Subcutaneous abdominal adipose tissue (tissue), 5 donors: ENCODE measurements around the gene SLC37A1.

Experiments used
- H3K27ac ChIP-seq: one replicate; pipeline ENCODE4 v1.7.0; 2013; ENCODE audit warnings: low read depth, mild to moderate bottlenecking, inconsistent platforms, low read length, moderate library complexity
- H3K27me3 ChIP-seq, 5 donors: one replicate each; pipeline ENCODE4 v1.7.0; 2013; ENCODE audit warnings: low read length in 5 of 5, inconsistent platforms in 1 of 5; ENCODE audit not compliant: control insufficient read depth in 5 of 5, insufficient read depth in 4 of 5
- H3K36me3 ChIP-seq, 5 donors: one replicate each; pipeline ENCODE4 v1.7.0; 2013; ENCODE audit warnings: low read length in 5 of 5; ENCODE audit not compliant: control insufficient read depth in 5 of 5, insufficient read depth in 5 of 5
- H3K4me1 ChIP-seq, 5 donors: one replicate each; pipeline ENCODE4 v1.7.0; 2013; ENCODE audit warnings: low read length in 5 of 5, mild to moderate bottlenecking in 3 of 5, moderate library complexity in 1 of 5; ENCODE audit not compliant: control insufficient read depth in 5 of 5, insufficient read depth in 5 of 5
- H3K4me3 ChIP-seq, 5 donors: one replicate each; pipeline ENCODE4 v1.7.0; 2013; ENCODE audit warnings: low read length in 5 of 5, low read depth in 1 of 5
- H3K9ac ChIP-seq, 5 donors: one replicate each; pipeline ENCODE4 v1.7.0; 2013; ENCODE audit warnings: low read length in 5 of 5, mild to moderate bottlenecking in 4 of 5, moderate library complexity in 3 of 5
- H3K9me3 ChIP-seq, 5 donors: one replicate each; pipeline ENCODE4 v1.7.0; 2013; ENCODE audit warnings: low read length in 5 of 5; ENCODE audit not compliant: control insufficient read depth in 5 of 5
- donor health status: healthy.
- donor health status: healthy.
- donor health status: healthy.
- donor health status: healthy.
- donor health status: healthy.

SLC37A1 gene

DNA sequence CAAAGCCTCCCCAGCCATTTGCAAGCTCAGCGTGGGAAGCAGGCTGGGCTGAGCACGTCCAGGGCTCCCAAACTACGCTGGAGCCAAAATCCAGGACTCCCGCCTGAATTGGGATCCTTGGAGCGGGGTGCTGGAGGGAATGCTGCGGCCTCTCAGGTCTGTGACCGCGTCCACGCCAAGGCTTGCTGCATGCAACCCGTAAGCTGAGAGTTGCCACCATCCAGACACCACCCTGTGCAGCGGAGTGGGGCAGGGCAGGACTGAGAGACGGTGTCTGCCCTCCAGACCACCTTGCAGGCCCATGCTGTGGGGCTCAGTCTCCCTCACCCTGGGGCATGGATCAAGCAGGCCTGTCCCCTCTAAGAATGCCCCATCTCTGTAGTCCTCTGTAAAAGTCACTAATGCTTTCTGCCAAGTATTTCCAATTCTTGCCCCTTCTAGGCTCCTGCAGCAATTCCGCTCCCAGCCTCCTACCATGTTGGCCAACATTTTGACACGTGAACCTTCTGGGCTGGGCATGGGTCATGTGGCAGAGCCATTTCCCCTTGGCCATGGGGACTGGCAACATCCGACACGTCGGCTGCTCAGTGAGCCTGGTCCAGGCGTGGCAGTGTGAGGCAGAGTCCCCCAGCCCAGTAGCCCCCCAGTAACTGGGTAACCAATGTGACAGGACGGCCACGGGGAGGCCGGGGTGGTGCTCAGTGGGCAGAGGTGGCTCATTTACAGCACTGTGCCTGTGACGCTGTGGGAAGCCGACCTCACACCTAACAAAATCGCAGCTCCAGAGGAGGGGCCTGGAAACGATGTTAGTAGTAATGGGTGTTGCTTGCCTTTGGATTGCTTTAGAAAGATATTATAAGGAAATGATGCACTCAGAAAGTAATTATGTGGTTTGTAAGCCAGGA is 81.9 kb downstream of the SLC37A1 start:
- H3K9ac ChIP-seq = no peak overlapping the region
- no peak overlapping the region for H3K27ac ChIP-seq
- no peak overlapping the region for H3K4me3 ChIP-seq
- no peaks in the 10 kb centered on the region for H3K36me3 ChIP-seq
- peaks cover 3 to 18% (median 9%) of the 10 kb centered on the region in 5 donors for H3K27me3 ChIP-seq
- H3K4me1 ChIP-seq = peaks cover 0 to 10% (median 4%) of the 10 kb centered on the region in 5 donors
- H3K9me3 ChIP-seq = peaks cover 0 to 7% (median 5%) of the 10 kb centered on the region in 5 donors

DNA sequence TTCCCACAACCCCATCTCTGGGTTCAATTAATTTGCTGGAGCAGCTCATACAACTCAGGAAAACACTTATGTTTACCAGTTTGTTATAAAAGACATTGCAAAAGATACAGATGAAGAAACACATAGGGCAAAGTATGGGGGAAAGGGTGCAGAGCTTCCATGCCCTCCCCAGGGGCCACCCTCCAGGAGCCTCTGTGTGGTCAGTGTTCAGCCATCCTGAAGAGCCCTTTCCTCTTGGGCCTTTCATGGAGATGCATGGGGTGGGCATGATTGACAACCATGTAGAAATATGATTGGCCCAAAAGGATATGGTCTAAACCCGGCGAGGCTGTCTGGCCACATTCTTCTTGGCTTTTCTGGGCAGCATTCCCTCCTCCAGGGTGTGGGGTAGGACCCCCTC is 83.0 kb downstream of the SLC37A1 start:
- H3K9ac ChIP-seq = no peak overlapping the region
- peaks cover 5 to 19% (median 11%) of the 10 kb centered on the region in 5 donors for H3K27me3 ChIP-seq

DNA sequence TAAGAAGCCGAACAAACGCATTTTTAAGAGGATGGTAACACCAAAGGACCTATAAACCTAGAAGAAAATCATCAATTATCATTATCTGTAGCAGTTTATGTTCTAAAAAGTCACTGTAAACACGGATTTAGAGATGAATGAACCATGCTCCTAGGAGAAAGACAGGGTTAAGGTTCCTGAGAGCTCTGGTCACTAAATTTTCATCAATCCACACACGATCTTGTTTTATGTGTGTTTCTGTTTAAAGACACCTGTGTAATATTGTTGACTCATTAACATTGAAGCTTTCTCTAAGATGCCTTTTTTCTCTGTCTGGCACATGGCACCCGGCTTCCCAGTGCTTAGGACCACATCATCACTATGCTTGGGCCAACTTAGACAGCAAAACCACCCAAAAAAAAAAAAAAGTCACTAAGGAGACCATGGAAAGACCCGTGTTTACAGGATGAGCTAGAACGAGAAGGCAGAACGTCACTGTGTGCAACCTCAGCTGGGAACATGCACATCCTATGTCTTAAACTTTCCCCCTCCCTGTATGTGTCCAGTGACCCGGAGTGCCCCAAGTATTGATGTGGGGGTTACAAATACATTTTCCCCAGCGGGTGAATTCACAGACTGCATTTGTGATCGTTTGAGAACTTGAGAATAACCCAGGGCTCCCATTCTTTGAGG is 84.0 kb downstream of the SLC37A1 start:
- H3K9ac ChIP-seq = no peak overlapping the region
- peaks cover 0 to 7% (median 5%) of the 10 kb centered on the region in 5 donors for H3K9me3 ChIP-seq
- H3K27ac ChIP-seq = no peak overlapping the region
- no peaks in the 10 kb centered on the region for H3K36me3 ChIP-seq
- H3K27me3 ChIP-seq = peaks cover 5 to 18% (median 12%) of the 10 kb centered on the region in 5 donors
- H3K4me3 ChIP-seq = no peak overlapping the region
- H3K4me1 ChIP-seq = peaks cover 0 to 10% (median 4%) of the 10 kb centered on the region in 5 donors

More for the DNA sequence above, 83.0 kb downstream of the SLC37A1 start:
- Histone ChIP-seq H3K27ac (no peak overlapping the region), H3K9me3 (peaks cover 0 to 7% (median 5%) of the 10 kb centered on the region in 5 donors), H3K4me1 (peaks cover 0 to 10% (median 4%) of the 10 kb centered on the region in 5 donors), H3K36me3 (no peaks in the 10 kb centered on the region), H3K4me3 (no peak overlapping the region)

DNA sequence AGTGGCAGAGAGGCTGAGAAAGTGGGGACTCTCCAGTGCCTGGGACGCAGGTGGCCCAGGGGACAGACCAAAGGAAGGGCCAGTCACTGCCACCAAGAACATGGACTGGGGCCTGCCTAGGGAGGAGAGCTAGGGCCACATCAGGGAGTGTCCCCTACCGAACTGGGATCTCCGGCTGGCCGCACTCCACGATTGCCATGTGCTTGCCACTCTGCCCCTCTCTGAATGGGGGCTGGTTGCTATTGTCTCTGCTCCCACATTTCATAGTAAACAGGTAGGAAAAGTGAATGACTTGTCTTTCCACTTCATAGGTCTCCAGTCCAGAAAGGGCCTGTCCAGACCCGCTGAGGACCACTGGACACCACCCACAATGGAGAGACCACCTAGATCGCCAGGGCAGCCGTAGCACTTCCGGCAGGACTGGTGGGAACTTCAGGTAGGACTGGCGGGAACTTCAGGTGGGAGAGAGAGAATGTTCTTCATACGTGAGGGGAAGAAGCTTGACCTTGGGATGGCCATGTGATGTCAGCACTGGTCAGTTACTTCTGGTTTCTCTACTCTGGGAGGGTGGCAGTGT is 84.6 kb downstream of the SLC37A1 start:
- H3K9me3 ChIP-seq = peaks cover 0 to 7% (median 5%) of the 10 kb centered on the region in 5 donors
- no peak overlapping the region for H3K27ac ChIP-seq
- no peaks in the 10 kb centered on the region for H3K36me3 ChIP-seq
- H3K9ac ChIP-seq = no peak overlapping the region
- H3K27me3 ChIP-seq = peaks cover 0 to 14% (median 7%) of the 10 kb centered on the region in 5 donors
- no peak overlapping the region for H3K4me3 ChIP-seq
- peaks cover 0 to 7% (median 3%) of the 10 kb centered on the region in 5 donors for H3K4me1 ChIP-seq

DNA sequence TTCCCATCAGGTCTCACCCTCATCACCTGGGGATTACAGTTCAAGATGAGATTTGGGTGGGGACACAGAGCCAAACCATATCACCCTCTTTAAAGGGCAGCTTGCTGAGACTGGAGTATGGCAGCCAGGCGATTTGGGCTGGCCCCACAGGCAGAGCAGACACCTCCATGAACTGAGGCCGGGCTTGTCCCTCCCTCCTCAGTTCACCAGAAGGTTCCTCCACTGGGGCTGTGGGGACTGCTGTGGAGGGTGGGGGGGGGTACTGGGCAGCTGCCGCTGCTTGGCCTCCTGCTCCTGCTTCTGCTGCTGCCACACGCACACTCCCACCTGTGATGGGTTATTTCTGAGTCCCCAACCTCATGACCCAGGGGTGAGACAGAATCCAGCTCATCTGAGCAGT is 85.8 kb downstream of the SLC37A1 start:
- no peak overlapping the region for H3K4me3 ChIP-seq
- no peaks in the 10 kb centered on the region for H3K36me3 ChIP-seq
- no peak overlapping the region for H3K9ac ChIP-seq
- peaks cover 0 to 7% (median 3%) of the 10 kb centered on the region in 5 donors for H3K4me1 ChIP-seq
- peaks cover 0 to 13% (median 8%) of the 10 kb centered on the region in 5 donors for H3K9me3 ChIP-seq
- no peak overlapping the region for H3K27ac ChIP-seq
- H3K27me3 ChIP-seq = peaks cover 0 to 13% (median 7%) of the 10 kb centered on the region in 5 donors

DNA sequence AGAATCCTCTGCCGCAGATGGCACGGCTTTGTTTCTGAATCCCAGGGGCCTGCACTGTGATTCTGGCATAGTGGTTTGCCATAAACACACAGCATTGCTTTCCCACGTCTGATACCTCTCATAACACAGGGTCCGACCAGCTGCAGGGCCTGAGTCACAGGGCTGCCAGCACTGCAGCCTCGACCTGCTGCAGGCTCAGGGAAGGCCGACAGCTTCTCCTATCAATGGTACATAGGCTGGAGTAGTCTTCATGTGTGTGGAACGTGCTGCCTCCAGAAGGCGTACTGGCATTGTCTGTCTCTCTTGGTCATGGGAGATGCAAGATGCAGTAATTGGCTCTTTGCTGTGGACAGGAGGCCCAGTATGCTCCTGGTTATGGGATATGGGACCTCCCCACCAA is 86.3 kb downstream of the SLC37A1 start:
- H3K4me3 ChIP-seq = no peak overlapping the region
- H3K27me3 ChIP-seq = peaks cover 0 to 9% (median 4%) of the 10 kb centered on the region in 5 donors
- H3K4me1 ChIP-seq = peaks cover 0 to 7% (median 3%) of the 10 kb centered on the region in 5 donors
- H3K9ac ChIP-seq = no peak overlapping the region
- no peak overlapping the region for H3K27ac ChIP-seq
- no peaks in the 10 kb centered on the region for H3K36me3 ChIP-seq
- peaks cover 0 to 14% (median 10%) of the 10 kb centered on the region in 5 donors for H3K9me3 ChIP-seq

DNA sequence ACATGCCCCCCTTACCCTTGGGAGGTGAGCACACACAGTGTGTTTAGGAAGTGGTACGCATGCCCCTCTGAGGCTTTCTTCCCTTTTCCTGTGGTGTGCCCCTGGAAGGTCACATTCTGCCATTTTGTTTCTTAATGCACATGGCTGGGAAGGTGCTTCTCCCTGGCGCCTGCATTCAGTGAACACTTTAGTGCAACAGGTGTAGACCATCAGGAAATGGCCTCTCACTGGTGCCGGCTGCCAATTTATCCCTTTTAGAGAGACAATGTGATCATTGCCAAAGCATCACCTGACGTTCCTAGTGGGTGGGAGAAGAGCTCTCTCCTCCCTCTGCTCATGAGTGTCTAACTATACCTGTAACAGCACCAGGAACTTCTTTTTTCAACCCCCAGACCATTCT is 88.0 kb downstream of the SLC37A1 start:
- Histone ChIP-seq H3K27me3 (peaks cover 0 to 9% (median 7%) of the 10 kb centered on the region in 5 donors), H3K36me3 (no peaks in the 10 kb centered on the region), H3K4me3 (no peak overlapping the region), H3K4me1 (peaks cover 0 to 3% (median 0%) of the 10 kb centered on the region in 5 donors), H3K9me3 (peaks cover 0 to 23% (median 18%) of the 10 kb centered on the region in 5 donors), H3K27ac (no peak overlapping the region), H3K9ac (no peak overlapping the region)

DNA sequence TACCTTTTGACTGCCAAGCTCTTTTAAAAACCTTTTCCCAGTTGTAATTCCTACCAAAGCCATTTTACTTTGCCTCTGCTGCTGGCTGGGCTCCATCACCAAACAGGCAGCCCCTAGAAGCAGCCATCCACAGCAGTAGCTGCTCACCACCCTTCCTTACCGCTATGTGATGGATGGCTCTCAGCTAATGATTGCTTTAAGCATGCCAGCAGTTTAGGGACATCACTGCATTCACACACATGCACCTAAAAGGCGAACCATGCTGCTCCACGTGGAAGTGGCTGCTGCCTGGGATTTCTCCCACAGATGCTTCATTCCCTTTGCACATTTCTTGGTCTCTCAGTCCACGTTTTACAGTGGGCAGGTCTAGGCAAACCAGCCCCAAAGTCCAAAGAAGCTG is 93.5 kb downstream of the SLC37A1 start:
- Histone ChIP-seq H3K4me1 (no peaks in the 10 kb centered on the region), H3K4me3 (no peak overlapping the region), H3K36me3 (no peaks in the 10 kb centered on the region), H3K27ac (no peak overlapping the region), H3K9me3 (peaks cover 0 to 18% (median 16%) of the 10 kb centered on the region in 5 donors), H3K9ac (no peak overlapping the region), H3K27me3 (peaks cover 0 to 7% (median 0%) of the 10 kb centered on the region in 5 donors)

DNA sequence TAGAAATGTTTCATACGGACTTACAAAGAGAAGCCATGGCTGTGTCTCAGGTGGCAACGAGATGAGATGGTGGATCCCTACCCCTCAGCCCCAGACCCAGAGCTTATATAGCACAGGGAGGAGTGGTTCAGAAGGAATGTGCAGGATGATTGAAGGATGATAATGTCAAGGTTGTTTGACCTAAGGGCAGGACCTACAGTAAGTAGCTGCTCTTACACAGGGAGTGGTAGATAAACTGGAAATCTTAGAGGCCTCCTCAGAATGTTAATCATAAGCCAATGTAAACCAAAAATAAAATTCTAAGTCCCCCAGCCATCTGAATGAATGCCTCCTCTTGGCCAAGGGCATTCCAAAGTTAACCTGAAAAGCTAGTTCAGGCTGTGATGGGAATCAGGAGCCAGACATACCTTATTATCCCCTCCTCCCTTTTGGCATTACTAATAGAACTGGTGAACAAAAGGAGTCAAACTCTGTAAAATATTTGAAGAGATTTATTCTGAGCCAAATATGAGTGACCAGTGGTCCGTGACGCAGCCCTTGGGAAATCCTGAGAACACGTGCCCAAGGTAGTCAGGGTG is 94.0 kb downstream of the SLC37A1 start:
- H3K4me3 ChIP-seq = no peak overlapping the region
- H3K27me3 ChIP-seq = peaks cover 0 to 7% (median 0%) of the 10 kb centered on the region in 5 donors
- H3K27ac ChIP-seq = no peak overlapping the region
- H3K36me3 ChIP-seq = no peaks in the 10 kb centered on the region
- H3K4me1 ChIP-seq = no peaks in the 10 kb centered on the region
- H3K9me3 ChIP-seq = peaks cover 0 to 18% (median 16%) of the 10 kb centered on the region in 5 donors
- H3K9ac ChIP-seq = no peak overlapping the region
